Right lobe of liver (tissue), 6 donors: ENCODE measurements around the gene ABHD16A. TPM values are rescaled to one million over a fixed set of nuclear protein-coding genes. Genes with fewer than 3 reads are reported as not detected.

ENCODE experiments used
- ATAC-seq, 4 donors: fragments of 200-7000 bp; cut with Tn5 transposase; one replicate each; pipeline ENCODE4 v1.9.1; 2020; ENCODE audit warnings: mild to moderate bottlenecking in 4 of 4, moderate library complexity in 4 of 4
- DNase-seq, 3 donors: peaks; one replicate each; pipeline ENCODE4 v3.0.0-alpha.2; 2020
- H3K27ac ChIP-seq, 3 donors: fragments of 200-600 bp; one replicate each; pipeline ENCODE4 v1.8.0; 2022
- H3K27me3 ChIP-seq, 2 donors: fragments of 200-600 bp; one replicate each; pipeline ENCODE4 v1.8.0; 2022
- H3K36me3 ChIP-seq, 4 donors: fragments of 200-600 bp; sonication (generic) in 1 of 4; one replicate each; pipeline versions ENCODE4 v1.5.1 to v1.8.0; 2017 to 2022; ENCODE audit warnings: control low read depth in 1 of 4
- H3K4me1 ChIP-seq, 4 donors: fragments of 200-600 bp; sonication (generic) in 1 of 4; one replicate each; pipeline versions ENCODE4 v1.5.1 to v1.8.0; 2017 to 2022; ENCODE audit warnings: control low read depth in 1 of 4
- H3K4me3 ChIP-seq, 3 donors: fragments of 200-600 bp; one replicate each; pipeline ENCODE4 v1.8.0; 2022
- H3K9me3 ChIP-seq, 4 donors: fragments of 200-600 bp; sonication (generic) in 1 of 4; one replicate each; pipeline versions ENCODE4 v1.5.1 to v1.8.0; 2017 to 2022; ENCODE audit warnings: control low read depth in 1 of 4
- POLR2A ChIP-seq: fragments of 450-650 bp; IDR thresholded peaks from one replicate; pipeline ENCODE4 v1.6.1; 2017; ENCODE audit warnings: antibody characterized with exemption, mild to moderate bottlenecking
- WGBS: methylation state at CpG from one replicate; pipeline ENCODE4 v1.1.6; 2018; ENCODE audit warnings: low coverage, low lambda C conversion rate; ENCODE audit not compliant: insufficient coverage; ENCODE audit errors: missing lambda C conversion rate; 5-methylcytosine and 5-hydroxymethylcytosine counted together
- intact Hi-C, 2 donors: fragments of 100-400 bp; cut with DNase I; formaldehyde crosslinking; loops; one replicate each; pipeline versions ENCODE4 v1.11.2 to v1.14.1; 2022
- total RNA-seq, 6 experiments: library from RNA; depleted of rRNA in 2 of 6; stranded (reverse); fragments of >200 nt in 2 of 6; fragmentation: NEBNext Ultra II Directional in 3 of 6; extraction: Animal tissue kit (Norgen Biotek cat#: 25700) in 3 of 6; gene quantifications; one replicate each; pipeline versions ENCODE4 v1.1.0 to v1.2.4, GENCODE V29; 2016 to 2023
- TF ChIP-seq, protein P1 (sequence below), 4 donors: fragments of 200-600 bp in 3 of 4; fragments of 450-650 bp in 1 of 4; IDR thresholded peaks; one replicate each; pipeline versions ENCODE4 v1.5.1 to v1.8.0; 2016 to 2022; ENCODE audit warnings: antibody characterized with exemption in 4 of 4, mild to moderate bottlenecking in 2 of 4
- donor health status: DM: no; HTN: yes; CAD: no.
- donor health status: DM: no; HTN: no; CAD: no.
- donor health status: DM: no; HTN: no; CAD: no.
- donor health status: DM: no; HTN: yes; CAD: no.
- donor health status: DM: no; HTN: yes; CAD: no.

ABHD16A gene
- total RNA-seq, 6 experiments from 2014 or later, result 29.7 to 34.8 (median 31.2) TPM

DNA sequence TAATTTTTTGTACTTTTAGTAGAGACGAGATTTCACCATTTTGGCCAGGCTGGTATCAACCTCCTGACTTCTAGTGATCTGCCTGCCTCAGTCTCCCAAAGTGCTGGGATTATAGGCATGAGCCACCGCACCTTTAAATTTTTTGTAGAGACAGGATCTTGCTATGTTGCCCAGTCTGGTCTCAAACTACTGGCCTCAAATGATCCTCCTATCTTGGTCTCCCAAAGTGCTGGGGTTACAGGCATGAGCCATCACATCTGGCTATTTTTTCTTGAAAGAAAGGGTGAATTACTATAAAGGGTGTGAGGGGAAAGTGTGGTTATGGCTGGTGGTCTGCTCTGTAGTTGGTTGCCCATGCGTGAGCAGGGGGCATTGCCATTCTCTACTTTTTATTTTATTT, 5.1 kb upstream of the ABHD16A start:
- WGBS, result 84% methylated on average over 3 of the region's 3 CpGs
- no peak for TF ChIP-seq POLR2A
- TF ChIP-seq, protein P1, sequence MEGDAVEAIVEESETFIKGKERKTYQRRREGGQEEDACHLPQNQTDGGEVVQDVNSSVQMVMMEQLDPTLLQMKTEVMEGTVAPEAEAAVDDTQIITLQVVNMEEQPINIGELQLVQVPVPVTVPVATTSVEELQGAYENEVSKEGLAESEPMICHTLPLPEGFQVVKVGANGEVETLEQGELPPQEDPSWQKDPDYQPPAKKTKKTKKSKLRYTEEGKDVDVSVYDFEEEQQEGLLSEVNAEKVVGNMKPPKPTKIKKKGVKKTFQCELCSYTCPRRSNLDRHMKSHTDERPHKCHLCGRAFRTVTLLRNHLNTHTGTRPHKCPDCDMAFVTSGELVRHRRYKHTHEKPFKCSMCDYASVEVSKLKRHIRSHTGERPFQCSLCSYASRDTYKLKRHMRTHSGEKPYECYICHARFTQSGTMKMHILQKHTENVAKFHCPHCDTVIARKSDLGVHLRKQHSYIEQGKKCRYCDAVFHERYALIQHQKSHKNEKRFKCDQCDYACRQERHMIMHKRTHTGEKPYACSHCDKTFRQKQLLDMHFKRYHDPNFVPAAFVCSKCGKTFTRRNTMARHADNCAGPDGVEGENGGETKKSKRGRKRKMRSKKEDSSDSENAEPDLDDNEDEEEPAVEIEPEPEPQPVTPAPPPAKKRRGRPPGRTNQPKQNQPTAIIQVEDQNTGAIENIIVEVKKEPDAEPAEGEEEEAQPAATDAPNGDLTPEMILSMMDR (IDR thresholded peaks at IDR 0.05), result no peak
- intact Hi-C loops, result no loop called here
- H3K9me3 ChIP-seq, result no peaks in the 10 kb centered on the region
- no peak overlapping the region for H3K27ac ChIP-seq
- H3K36me3 ChIP-seq, result no peaks in the 10 kb centered on the region
- no peaks in the 10 kb centered on the region for H3K27me3 ChIP-seq
- H3K4me1 ChIP-seq, result peaks cover 0 to 5% (median 0%) of the 10 kb centered on the region in 4 donors
- ATAC-seq (no peak), DNase-seq (no peak)
- H3K4me3 ChIP-seq, result no peak overlapping the region

DNA sequence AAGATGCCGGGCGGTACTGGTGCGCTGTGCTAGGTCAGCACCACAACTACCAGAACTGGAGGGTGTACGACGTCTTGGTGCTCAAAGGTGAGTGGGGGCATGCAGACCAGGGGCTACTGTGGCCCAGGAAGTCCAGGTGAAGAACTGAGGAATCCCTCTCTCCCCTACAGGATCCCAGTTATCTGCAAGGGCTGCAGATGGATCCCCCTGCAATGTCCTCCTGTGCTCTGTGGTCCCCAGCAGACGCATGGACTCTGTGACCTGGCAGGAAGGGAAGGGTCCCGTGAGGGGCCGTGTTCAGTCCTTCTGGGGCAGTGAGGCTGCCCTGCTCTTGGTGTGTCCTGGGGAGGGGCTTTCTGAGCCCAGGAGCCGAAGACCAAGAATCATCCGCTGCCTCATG, 4.6 kb upstream of the ABHD16A start:
- no peak for TF ChIP-seq POLR2A
- TF ChIP-seq, protein P1 (IDR thresholded peaks at IDR 0.05), result no peak

GRCh38 chr6:31706599-31706998, 3.5 kb upstream of the ABHD16A start, which contains the start of gene LY6G6F:
LY6G6F (plus strand) TSS chr6:31706866; CDS start chr6:31706907, 41 bp downstream.
- Histone ChIP-seq H3K27me3 (no peaks in the 10 kb centered on the region), H3K4me3 (no peak within 1 kb of the TSS), H3K4me1 (peaks cover 0 to 12% (median 6%) of the 10 kb centered on the region in 4 donors), H3K27ac (no peak within 1 kb of the TSS), H3K9me3 (no peaks in the 10 kb centered on the region), H3K36me3 (no peaks in the 10 kb centered on the region)
- intact Hi-C loops, result no loop called here
- ATAC-seq (no peak), DNase-seq (no peak)
- no peak for TF ChIP-seq POLR2A
- WGBS, result 35% methylated on average over 2 of the region's 3 CpGs

More for the DNA sequence above, 4.6 kb upstream of the ABHD16A start:
- DNase-seq, result no peak
- Histone ChIP-seq H3K27me3 (no peaks in the 10 kb centered on the region), H3K27ac (no peak overlapping the region), H3K4me1 (peaks cover 0 to 5% (median 0%) of the 10 kb centered on the region in 4 donors), H3K9me3 (no peaks in the 10 kb centered on the region), H3K4me3 (no peak overlapping the region), H3K36me3 (no peaks in the 10 kb centered on the region)
- intact Hi-C loops, result no loop called here
- ATAC-seq, result no peak
- WGBS, result 100% methylated on average over 1 of the region's 10 CpGs

- 93% methylated on average over 5 of the region's 6 CpGs for WGBS
- H3K27me3 ChIP-seq, result no peaks in the 10 kb centered on the region
- DNase-seq (no peak), ATAC-seq (no peak)
- H3K4me1 ChIP-seq, result peaks cover 0 to 17% (median 10%) of the 10 kb centered on the region in 4 donors
- no peak overlapping the region for H3K27ac ChIP-seq
- TF ChIP-seq POLR2A, result no peak
- TF ChIP-seq, protein P1 (IDR thresholded peaks at IDR 0.05), result no peak
- H3K9me3 ChIP-seq, result no peaks in the 10 kb centered on the region
- no peak overlapping the region for H3K4me3 ChIP-seq
- intact Hi-C loops, result no loop called here
- H3K36me3 ChIP-seq, result no peaks in the 10 kb centered on the region
Measured at GRCh38 chr6:31705931-31706330, 2.8 kb upstream of the ABHD16A start.

- ATAC-seq (peak; percentile 1 to 6 (median 4)), DNase-seq (no peak)
- intact Hi-C loops, result no loop called here
- TF ChIP-seq, protein P1 (IDR thresholded peaks at IDR 0.05), result no peak
- no peak for TF ChIP-seq POLR2A
- WGBS, result under 1% methylated on average over 10 of the region's 10 CpGs
- H3K9me3 ChIP-seq, result no peaks in the 10 kb centered on the region
- peaks cover 0 to 20% (median 2%) of the 10 kb centered on the region in 4 donors for H3K36me3 ChIP-seq
- peaks cover 0 to 21% (median 11%) of the 10 kb centered on the region in 4 donors for H3K4me1 ChIP-seq
- H3K4me3 ChIP-seq, result peak overlapping the region; percentile 71 to 80 (median 77)
- H3K27me3 ChIP-seq, result no peaks in the 10 kb centered on the region
- H3K27ac ChIP-seq, result peak overlapping the region; percentile 95 to 98 (median 97)
Measured at GRCh38 chr6:31702405-31702818, 712 bp downstream of the ABHD16A start.
